ENCODE data around the gene ORAI2.
"Not testable (repeated sequence)": the region's sequence is repeated elsewhere in the genome, so short reads cannot be mapped to it uniquely, and the experiment has no call there.

Gene ORAI2

DNA sequence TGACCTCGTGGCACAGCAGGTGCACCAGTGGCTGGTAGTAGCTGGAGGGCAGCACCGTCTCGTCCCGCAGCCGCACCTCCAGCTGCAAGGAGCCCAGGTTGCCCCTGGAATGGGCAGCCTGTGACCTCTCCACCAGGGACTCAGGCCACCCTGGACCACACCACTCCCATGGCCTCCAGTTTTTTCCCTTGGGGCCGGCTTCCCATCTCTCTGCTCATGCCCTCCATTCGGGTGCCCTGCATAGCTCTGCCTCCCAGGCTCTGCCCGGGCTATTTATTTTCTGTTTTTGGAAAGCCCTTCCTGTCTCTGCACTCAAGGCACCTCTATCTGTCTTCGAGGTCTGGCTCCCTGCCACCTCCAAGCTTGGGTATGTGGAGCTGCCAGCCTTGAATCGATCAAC is 63.5 kb downstream of the ORAI2 start:
- not testable (repeated sequence) for DNase-seq (ENCODE audit: extremely low read depth, low read depth); H3K4me3 ChIP-seq (replicated peaks; ENCODE audit: low read depth, low read length)

DNA sequence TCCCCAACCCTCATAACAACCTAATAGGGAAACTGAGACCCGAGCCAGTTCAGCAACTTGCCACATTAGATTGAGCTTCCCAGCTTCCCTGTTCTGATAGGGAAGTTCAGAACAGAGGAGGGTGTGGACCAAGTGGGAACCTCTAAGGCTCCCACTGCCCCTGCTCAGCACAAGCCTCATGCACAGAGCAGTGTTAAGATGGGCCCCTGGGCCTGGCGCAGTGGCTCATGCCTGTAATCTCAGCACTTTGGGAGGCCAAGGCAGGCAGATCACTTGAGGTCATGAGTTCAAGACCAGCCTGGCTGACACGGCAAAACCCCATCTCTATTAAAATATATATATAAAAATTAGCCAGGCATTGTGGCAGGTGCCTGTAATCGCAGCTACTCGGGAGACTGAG is 63.9 kb downstream of the ORAI2 start:
- not testable (repeated sequence) for H3K4me3 ChIP-seq (replicated peaks; ENCODE audit: low read depth, low read length); DNase-seq (ENCODE audit: extremely low read depth, low read depth)

- not testable (repeated sequence) for DNase-seq (ENCODE audit: extremely low read depth, low read depth); H3K4me3 ChIP-seq (replicated peaks; ENCODE audit: low read depth, low read length)
Observed at GRCh38 chr7:102498321-102498720, 64.9 kb downstream of the ORAI2 start.

GRCh38 chr7:102503141-102503540 is 69.8 kb downstream of the ORAI2 start:
- DNase-seq (ENCODE audit: extremely low read depth, low read depth): not testable (repeated sequence)

GRCh38 chr7:102505298-102506185 is 72.2 kb downstream of the ORAI2 start:
- not testable (repeated sequence) for H3K4me3 ChIP-seq (replicated peaks; ENCODE audit: low read depth, low read length); DNase-seq (ENCODE audit: extremely low read depth, low read depth)

More at GRCh38 chr7:102503141-102503540, 69.8 kb downstream of the ORAI2 start:
- H3K4me3 ChIP-seq (replicated peaks; ENCODE audit: low read depth, low read length): not testable (repeated sequence)
